HUES64 (cell line): Measurements from ENCODE around the gene CDHR2.

Experiments used
- H3K27ac ChIP-seq: 2 replicates; pipeline ENCODE4 v1.7.0; 2013; ENCODE audit warnings: low read depth, low read length, inconsistent platforms
- H3K27me3 ChIP-seq: 2 replicates; pipeline ENCODE4 v1.6.1; 2013; ENCODE audit warnings: mild to moderate bottlenecking, low read length; ENCODE audit not compliant: insufficient read depth
- H3K36me3 ChIP-seq: 2 replicates; pipeline ENCODE4 v1.6.1; 2013; ENCODE audit warnings: mild to moderate bottlenecking, low read length; ENCODE audit not compliant: insufficient read depth
- H3K4me1 ChIP-seq: 2 replicates; pipeline ENCODE4 v1.6.1; 2013; ENCODE audit warnings: mild to moderate bottlenecking, low read length, moderate library complexity; ENCODE audit not compliant: insufficient read depth
- H3K4me3 ChIP-seq: 2 replicates; pipeline ENCODE4 v1.5.1; 2013; ENCODE audit warnings: mild to moderate bottlenecking, low read length, moderate library complexity
- H3K9ac ChIP-seq: 2 replicates; pipeline ENCODE4 v1.6.1; 2013; ENCODE audit warnings: mild to moderate bottlenecking, low read depth, low read length
- H3K9me3 ChIP-seq: 2 replicates; pipeline ENCODE4 v1.6.1; 2013; ENCODE audit warnings: low read depth, low read length; ENCODE audit not compliant: insufficient read depth
- WGBS: fragments of 150-250, 120-280 bp; methylation state at CpG from one replicate; pipeline ENCODE4 v1.1.7; 2013; ENCODE audit warnings: missing lambda C conversion rate; 5-methylcytosine and 5-hydroxymethylcytosine counted together

Gene CDHR2

DNA sequence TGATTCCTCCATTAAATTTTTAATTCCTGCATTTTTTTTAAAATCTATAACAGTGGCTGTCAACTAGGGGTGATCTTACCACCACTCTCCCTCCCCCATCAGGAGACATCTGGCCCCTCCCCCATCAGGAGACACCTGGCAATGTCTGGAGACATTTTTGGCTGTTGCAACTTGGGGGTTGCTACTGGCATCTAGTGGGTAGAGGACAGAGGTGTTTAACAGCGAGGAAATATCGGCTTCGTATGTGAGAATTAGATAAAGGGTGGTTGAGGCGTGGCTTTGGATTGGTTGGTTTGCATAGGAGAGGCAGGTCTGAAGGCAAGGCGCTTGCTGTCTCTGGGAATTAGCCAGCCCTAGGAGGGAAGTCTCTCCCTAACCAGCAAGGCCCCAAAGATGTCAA lies 10.5 kb downstream of the CDHR2 start:
- H3K9ac ChIP-seq: no peak overlapping the region
- 76% methylated on average over 5 of the region's 5 CpGs for WGBS
- H3K27ac ChIP-seq: no peak overlapping the region
- H3K36me3 ChIP-seq: no peaks in the 10 kb centered on the region
- H3K4me3 ChIP-seq: no peak overlapping the region
- H3K27me3 ChIP-seq: no peaks in the 10 kb centered on the region
- no peaks in the 10 kb centered on the region for H3K4me1 ChIP-seq
- no peaks in the 10 kb centered on the region for H3K9me3 ChIP-seq

DNA sequence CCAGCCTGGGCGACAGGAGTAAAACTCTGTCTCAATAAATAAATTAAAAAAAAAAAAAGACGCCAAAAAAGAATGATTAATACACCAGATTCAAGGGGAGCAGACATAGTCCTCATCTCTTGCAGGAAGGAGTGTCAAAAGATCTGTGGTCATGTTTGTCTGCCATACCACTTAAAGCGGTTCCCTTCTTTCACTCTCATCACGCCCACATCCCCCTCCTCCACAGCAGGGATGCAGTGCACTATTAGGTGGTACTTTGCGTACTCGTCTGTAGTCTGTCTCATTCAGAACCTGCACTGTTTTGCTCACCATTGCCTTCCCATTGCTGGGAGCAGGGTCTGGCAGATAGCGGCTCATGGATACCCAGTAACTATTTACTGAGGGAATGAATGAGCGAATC lies 11.2 kb downstream of the CDHR2 start:
- no peaks in the 10 kb centered on the region for H3K4me1 ChIP-seq
- no peaks in the 10 kb centered on the region for H3K36me3 ChIP-seq
- no peak overlapping the region for H3K9ac ChIP-seq
- H3K27ac ChIP-seq: no peak overlapping the region
- H3K4me3 ChIP-seq: no peak overlapping the region
- H3K9me3 ChIP-seq: no peaks in the 10 kb centered on the region
- 91% methylated on average over 6 of the region's 8 CpGs for WGBS
- H3K27me3 ChIP-seq: no peaks in the 10 kb centered on the region

DNA sequence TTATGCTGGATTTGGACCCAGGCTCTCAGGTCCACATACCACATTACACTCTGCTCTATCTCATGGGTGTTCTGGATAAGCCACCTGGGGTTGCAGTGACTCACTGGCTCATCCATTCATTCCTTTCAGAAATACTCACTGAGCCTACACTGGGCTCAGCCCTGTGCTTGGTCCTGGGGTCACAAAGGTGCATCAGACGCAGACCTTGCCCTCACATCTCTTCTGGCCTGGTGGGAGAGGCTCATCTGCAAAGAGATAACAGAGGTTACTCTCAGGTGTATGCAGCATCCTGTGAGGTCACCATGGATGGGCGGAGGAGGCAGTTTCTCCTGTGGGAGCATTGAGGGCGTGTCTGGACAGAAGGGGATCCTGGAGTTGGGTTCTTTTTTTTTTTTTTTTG lies 12.1 kb downstream of the CDHR2 start:
- H3K9me3 ChIP-seq: no peaks in the 10 kb centered on the region
- H3K9ac ChIP-seq: no peak overlapping the region
- WGBS: 88% methylated on average over 3 of the region's 3 CpGs

DNA sequence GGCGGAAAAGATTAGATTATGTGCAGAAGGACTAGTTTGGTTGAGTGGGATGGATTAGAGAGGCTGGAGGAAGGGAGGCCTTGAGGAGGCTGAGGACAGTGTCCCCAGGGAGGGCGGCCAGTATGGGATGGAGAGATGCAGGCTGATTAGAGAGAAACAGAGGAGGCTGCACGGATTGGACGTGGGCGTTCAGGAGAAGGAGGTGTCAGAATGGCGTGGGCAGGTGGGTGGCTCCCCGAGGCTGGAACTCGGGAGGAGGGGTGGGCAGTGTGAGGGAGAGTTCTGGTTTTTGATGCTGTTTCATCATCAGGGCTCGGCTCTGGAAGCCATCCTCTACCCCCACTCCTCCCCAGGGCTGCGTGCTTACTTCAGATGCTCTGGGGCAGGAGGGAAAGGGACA lies 13.0 kb downstream of the CDHR2 start:
- Histone ChIP-seq H3K4me3 (no peak overlapping the region), H3K4me1 (no peaks in the 10 kb centered on the region), H3K27me3 (no peaks in the 10 kb centered on the region), H3K36me3 (no peaks in the 10 kb centered on the region), H3K9me3 (no peaks in the 10 kb centered on the region), H3K27ac (no peak overlapping the region), H3K9ac (no peak overlapping the region)
- 89% methylated on average over 8 of the region's 10 CpGs for WGBS

More for the DNA sequence above, 12.1 kb downstream of the CDHR2 start:
- Histone ChIP-seq H3K27me3 (no peaks in the 10 kb centered on the region), H3K27ac (no peak overlapping the region), H3K4me1 (no peaks in the 10 kb centered on the region), H3K4me3 (no peak overlapping the region), H3K36me3 (no peaks in the 10 kb centered on the region)

DNA sequence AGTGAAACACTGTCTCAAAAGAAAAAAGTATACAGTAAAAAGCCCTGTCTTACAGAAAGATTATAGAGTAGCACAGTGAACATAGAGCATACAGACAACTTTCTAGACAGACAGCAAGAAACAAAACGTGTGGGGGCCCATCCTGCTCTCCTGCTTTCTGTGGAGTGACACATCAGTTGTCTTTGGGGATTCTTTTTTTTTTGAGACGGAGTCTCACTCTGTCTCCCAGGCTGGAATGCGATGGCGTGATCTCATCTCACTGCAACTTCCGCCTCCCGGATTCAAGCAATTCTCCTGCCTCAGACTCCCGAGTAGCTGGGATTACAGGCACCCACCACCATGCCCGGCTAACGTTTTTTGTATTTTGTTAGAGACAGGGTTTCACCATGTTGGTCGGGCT lies 14.9 kb downstream of the CDHR2 start:
- Histone ChIP-seq H3K27me3 (no peaks in the 10 kb centered on the region), H3K9ac (no peak overlapping the region), H3K4me3 (no peak overlapping the region), H3K9me3 (no peaks in the 10 kb centered on the region), H3K36me3 (no peaks in the 10 kb centered on the region), H3K27ac (no peak overlapping the region), H3K4me1 (no peaks in the 10 kb centered on the region)
- WGBS: 89% methylated on average over 10 of the region's 10 CpGs

DNA sequence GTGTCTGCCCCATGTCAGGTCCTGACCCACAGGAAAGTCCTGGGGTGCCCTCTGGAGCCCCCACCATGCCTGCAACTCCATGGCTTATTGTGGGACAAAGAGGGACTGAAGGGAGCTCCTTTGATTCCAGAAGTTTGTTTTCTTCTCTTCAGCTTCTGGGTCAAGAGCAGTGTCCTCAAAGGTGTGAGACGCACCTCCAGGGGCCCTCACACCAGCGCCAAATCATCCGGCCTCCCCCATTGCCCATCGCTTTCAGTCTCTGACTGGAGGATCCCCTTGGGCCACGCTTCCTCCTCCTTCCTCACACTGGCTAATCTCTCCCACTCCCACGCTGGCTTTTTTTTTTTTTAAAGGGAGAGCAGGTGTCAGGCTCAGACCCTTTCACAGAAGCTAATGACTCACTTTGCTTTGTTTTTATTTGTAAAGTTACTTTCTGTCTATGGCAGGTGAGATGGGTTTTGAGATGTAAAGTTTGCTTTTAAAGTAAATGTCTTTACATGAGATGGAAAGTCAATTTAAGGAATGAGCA lies 16.7 kb downstream of the CDHR2 start:
- no peaks in the 10 kb centered on the region for H3K9me3 ChIP-seq
- H3K4me1 ChIP-seq: no peaks in the 10 kb centered on the region
- H3K27me3 ChIP-seq: no peaks in the 10 kb centered on the region
- no peak overlapping the region for H3K4me3 ChIP-seq
- H3K27ac ChIP-seq: no peak overlapping the region
- no peaks in the 10 kb centered on the region for H3K36me3 ChIP-seq
- H3K9ac ChIP-seq: no peak overlapping the region
- WGBS: 71% methylated on average over 6 of the region's 6 CpGs

DNA sequence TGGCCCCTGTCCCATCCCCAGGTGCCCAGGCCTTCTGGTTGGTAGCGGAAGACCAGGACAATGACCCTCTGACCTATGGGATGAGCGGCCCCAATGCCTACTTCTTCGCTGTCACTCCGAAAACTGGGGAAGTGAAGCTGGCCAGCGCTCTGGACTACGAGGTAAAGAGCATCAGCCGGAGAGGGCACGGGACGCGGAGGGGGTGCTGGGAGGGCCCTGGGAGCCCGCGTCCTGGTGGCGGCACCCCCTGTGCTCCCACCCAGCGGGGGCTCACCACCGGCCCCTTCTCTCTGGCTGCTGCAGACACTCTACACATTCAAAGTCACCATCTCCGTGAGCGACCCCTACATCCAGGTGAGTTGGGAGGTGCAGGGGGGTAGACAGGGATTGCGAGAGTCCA lies 19.5 kb downstream of the CDHR2 start:
- no peaks in the 10 kb centered on the region for H3K9me3 ChIP-seq
- H3K27me3 ChIP-seq: no peaks in the 10 kb centered on the region
- H3K9ac ChIP-seq: no peak overlapping the region
- 89% methylated on average over 18 of the region's 18 CpGs for WGBS
- H3K27ac ChIP-seq: no peak overlapping the region
- no peaks in the 10 kb centered on the region for H3K4me1 ChIP-seq
- H3K36me3 ChIP-seq: no peaks in the 10 kb centered on the region
- H3K4me3 ChIP-seq: no peak overlapping the region

DNA sequence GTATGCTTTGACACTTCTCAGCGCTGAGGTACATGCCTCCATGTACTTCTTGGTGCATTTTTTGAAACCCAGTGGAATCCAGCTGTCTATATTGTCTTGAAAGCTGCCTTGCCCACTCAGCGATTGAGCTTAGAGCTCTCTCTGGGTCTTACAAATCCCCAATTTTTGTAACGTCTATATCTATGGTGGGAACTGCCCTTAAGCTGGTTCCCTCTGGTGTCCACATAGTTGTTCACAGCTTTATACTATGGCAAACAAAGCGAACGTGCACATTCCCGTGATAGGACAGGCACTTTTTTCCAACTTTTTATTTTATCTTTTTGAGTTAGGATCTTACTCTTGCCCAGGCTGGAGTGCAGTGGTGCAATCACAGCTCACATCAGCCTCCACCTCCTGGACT lies 20.9 kb downstream of the CDHR2 start:
- Histone ChIP-seq H3K9ac (no peak overlapping the region), H3K9me3 (no peaks in the 10 kb centered on the region), H3K27me3 (no peaks in the 10 kb centered on the region), H3K4me3 (no peak overlapping the region), H3K36me3 (no peaks in the 10 kb centered on the region), H3K4me1 (no peaks in the 10 kb centered on the region), H3K27ac (no peak overlapping the region)
- WGBS: 92% methylated on average over 6 of the region's 6 CpGs

DNA sequence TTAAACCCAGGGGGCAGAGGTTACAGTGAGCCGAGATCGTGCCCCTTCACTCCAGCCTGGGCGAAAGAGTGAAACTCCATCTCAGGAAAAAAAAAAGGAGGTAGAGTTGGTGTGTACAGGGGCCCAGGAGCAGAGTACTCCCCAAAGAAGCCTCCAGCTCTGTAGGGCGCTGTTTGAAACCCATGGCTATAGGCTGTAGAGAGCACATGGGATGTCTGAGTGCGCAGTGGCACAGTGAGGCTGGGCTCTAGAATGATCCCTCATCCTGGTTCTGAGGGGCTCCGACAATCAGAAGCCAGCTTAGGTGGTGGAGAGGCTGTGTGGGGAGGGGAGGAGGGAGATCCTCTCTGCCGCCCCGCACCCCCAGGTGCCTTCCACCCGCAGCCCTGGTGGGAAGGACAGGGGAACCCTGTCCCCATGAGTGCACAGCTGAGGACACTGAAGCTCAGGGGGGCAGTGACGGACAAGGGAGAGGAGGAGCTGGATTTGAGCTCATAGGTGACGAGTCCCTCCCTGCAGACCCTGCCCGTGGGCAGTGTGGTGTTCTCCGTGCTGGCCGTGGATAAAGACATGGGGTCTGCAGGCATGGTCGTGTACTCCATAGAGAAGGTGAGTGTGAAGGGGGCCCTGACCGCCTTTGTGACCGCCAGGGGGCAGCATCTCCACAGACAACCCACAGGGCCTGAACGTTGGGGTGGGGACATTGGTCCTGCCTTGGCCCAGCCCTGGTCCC lies 24.6 kb downstream of the CDHR2 start:
- H3K4me3 ChIP-seq: no peak overlapping the region
- 48% methylated on average over 18 of the region's 18 CpGs for WGBS
- H3K36me3 ChIP-seq: no peaks in the 10 kb centered on the region
- H3K4me1 ChIP-seq: no peaks in the 10 kb centered on the region
- H3K9me3 ChIP-seq: no peaks in the 10 kb centered on the region
- no peaks in the 10 kb centered on the region for H3K27me3 ChIP-seq
- H3K27ac ChIP-seq: no peak overlapping the region
- no peak overlapping the region for H3K9ac ChIP-seq

DNA sequence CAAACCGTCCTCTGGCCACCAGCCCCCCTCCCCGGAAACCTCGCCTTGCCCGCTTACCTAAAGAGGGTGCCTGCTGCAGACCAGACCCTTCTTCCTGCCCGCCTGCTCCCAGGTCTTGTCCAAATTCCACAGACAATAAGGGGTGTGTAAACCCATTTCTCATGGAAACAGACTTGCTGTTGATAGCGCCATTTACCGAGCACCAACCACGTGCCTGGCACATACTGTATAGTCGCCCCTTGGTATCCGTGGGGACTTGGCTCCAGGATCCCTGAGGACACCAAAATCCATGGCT lies 25.1 kb downstream of the CDHR2 start:
- 61% methylated on average over 10 of the region's 10 CpGs for WGBS
- Histone ChIP-seq H3K27me3 (no peaks in the 10 kb centered on the region), H3K4me1 (no peaks in the 10 kb centered on the region), H3K9ac (no peak overlapping the region), H3K36me3 (no peaks in the 10 kb centered on the region), H3K27ac (no peak overlapping the region), H3K4me3 (no peak overlapping the region), H3K9me3 (no peaks in the 10 kb centered on the region)

DNA sequence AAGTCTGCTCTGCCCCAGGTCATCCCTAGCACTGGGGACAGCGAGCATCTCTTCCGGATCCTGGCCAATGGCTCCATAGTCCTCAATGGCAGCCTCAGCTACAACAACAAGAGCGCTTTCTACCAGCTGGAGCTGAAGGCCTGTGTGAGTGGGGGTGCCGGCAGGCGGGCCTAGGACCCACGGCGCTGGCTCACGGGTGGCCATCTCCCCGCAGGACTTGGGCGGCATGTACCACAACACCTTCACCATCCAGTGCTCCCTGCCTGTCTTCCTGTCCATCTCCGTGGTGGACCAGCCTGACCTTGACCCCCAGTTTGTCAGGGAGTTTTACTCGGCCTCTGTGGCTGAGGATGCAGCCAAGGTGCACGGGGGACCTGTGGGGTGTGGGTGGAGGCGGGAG lies 25.9 kb downstream of the CDHR2 start:
- Histone ChIP-seq H3K27me3 (no peaks in the 10 kb centered on the region), H3K9ac (no peak overlapping the region), H3K27ac (no peak overlapping the region), H3K4me1 (no peaks in the 10 kb centered on the region), H3K36me3 (no peaks in the 10 kb centered on the region), H3K4me3 (no peak overlapping the region), H3K9me3 (no peaks in the 10 kb centered on the region)
- WGBS: 93% methylated on average over 14 of the region's 14 CpGs
